Measurements from ENCODE around the gene ODF2.

ODF2 gene

GRCh38 chr9:128526720-128527119 is 70.9 kb downstream of the ODF2 start:
- DNase-seq (ENCODE audit: low read depth in 4 of 4, low spot score in 1 of 4) = no peak

DNA sequence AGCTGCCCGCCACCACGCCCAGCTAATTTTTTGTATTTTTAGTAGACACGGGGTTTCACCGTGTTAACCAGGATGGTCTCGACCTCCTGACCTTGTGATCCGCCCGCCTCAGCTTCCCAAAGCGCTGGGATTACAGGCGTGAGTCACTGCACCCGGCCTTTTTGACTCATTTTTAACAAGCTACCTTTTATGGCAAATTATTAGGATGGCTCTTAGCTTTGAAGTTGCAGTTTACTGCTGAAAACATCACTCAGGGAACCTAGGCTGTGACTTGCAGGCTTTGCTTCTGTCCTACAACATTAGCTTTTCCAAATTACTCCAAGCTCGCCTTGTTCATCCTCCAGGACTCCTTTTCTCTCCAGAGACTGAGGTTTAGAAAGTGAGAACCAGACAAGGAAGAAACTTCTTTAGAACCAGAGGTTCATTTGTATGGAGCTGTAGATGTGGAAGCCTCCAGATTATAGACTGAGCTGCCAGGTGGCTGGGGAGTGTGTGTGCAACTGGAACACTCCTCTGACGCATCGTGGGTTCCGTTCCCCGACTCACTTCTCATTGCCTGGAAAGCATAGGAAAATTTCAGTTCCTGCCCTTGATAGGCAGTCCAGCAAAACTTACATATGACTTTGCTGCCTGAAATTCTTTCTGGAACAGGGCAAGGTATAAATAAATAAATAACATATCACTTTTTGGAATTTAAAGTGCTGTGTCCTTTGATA is 72.8 kb downstream of the ODF2 start:
- DNase-seq (ENCODE audit: low read depth in 4 of 4, low spot score in 1 of 4) = no peak

DNA sequence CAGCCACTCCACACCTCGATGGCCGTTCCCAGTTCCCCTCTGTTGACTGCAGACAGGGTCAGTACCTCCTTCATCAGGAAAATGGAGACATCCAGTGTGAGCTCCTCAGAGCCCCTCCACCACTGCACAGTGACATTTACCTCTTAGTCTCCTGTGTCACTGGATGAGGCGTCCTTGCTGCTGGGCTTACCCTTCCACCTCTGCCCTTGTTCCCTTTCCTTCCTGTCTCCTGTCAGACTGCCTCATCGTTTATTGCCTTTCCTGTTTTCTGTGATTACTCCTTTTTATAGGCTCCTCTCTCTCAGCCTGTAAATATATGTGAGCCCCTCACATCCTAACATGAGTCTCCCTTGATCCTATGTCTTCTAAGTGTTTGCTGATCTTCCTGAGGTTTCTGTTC is 73.4 kb downstream of the ODF2 start:
- DNase-seq (ENCODE audit: low read depth in 4 of 4, low spot score in 1 of 4) = no peak

GRCh38 chr9:128532581-128532980 is 76.8 kb downstream of the ODF2 start:
- no peak for DNase-seq (ENCODE audit: low read depth in 4 of 4, low spot score in 1 of 4)

DNA sequence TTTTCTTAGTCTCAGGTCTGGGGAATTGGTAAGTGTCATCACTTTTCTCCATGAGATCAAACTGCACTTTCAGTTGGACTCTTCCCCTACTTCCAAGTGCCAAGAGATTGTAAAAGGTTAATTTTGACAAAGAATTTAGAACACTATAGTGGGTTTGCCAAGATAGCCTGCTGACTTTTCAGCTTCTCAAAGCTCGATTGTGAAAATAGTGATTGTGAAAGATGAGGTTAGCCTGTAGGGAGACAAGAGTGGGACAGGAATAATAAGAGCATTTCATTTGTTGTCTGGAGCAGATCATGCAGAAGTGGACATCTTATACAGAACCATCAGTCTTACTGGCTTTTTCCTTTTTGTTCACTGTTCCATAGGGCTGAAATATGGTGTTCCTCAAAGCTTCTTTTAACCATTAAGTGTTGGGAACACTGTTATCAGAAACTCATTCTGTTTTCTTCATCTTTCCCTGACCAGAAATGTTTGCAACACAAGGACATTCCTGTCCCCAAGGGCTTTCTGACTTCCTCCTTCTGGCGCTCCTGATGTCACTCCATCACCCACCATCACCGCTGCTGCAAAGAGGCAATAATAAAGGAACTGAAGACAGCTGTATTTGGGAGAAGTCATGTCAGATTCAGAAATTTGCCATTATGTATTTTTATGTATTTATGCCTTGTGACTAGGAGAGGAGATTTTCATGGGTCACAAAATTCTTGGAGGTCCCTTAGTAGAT is 85.0 kb downstream of the ODF2 start:
- no peak for DNase-seq (ENCODE audit: low read depth in 4 of 4, low spot score in 1 of 4)

- DNase-seq (ENCODE audit: low read depth in 4 of 4, low spot score in 1 of 4) = no peak
Measured at GRCh38 chr9:128546504-128546903, 90.7 kb downstream of the ODF2 start.

DNA sequence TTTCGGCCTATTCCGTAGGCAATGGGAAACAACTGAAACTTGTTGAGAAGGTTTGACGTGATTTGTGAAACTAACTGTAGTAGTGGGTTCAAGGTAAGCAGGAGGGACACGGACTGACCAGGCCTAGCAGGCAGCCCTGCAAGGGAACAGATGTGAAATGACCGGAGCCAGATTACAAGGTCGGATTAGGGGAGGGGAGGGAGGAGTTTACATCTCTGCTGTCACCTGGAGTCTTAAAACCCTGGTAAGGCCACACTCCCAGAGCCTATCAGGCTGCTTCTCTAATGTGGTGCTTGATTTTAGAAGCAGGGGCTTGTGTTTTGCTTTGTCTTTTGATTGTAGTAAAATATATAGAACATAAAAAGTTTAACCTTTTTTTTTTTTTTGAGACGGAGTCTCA is 93.1 kb downstream of the ODF2 start:
- no peak for DNase-seq (ENCODE audit: low read depth in 4 of 4, low spot score in 1 of 4)

GRCh38 chr9:128550226-128550625 is 94.4 kb downstream of the ODF2 start:
- DNase-seq (ENCODE audit: low read depth in 4 of 4, low spot score in 1 of 4) = peak; percentile 11 to 23 (median 16)

All from stimulated activated CD4-positive, alpha-beta T cell treated with anti-CD3 and anti-CD28 coated beads, Interleukin-1b, Interleukin-23, amount 100 ng/mL, for 24 hours (primary cell).